Measurements from ENCODE around the gene ZBTB7A. TPM values are rescaled to one million over a fixed set of nuclear protein-coding genes. Genes with fewer than 3 reads are reported as not detected.

Gene ZBTB7A
- total RNA-seq, 4 donors from 2014 or later, result 71.9 to 137 (median 114) TPM

- Histone ChIP-seq H3K4me3 (peak overlapping the region; percentile 48 to 100 (median 94)), H3K27me3 (no peaks in the 10 kb centered on the region), H3K4me1 (peaks cover 69 to 96% (median 87%) of the 10 kb centered on the region in 4 donors), H3K27ac (replicated peaks in 1 of 4) (peak overlapping the region; percentile 97 to 99 (median 98)), H3K36me3 (peaks cover 12 to 34% (median 30%) of the 10 kb centered on the region in 4 donors), H3K9me3 (no peaks in the 10 kb centered on the region)
- DNase-seq (ENCODE audit: extremely low spot score), result no peak
- 30% methylated on average over 13 of the region's 30 CpGs for WGBS
- intact Hi-C loops (cut with DNase I), result loop anchor here (5.0 kb wide), 1 partner anchor 42 kb away; no protein-coding TSS in a partner anchor
- TF ChIP-seq POLR2AphosphoS5 (IDR thresholded peaks at IDR 0.05) (no peak), POLR2A (IDR thresholded peaks at IDR 0.05; ENCODE audit: low read depth) (no peak), CTCF (IDR thresholded peaks at IDR 0.05) (no peak), EP300 (IDR thresholded peaks at IDR 0.05) (no peak)
Observed at GRCh38 chr19:4058693-4059452, 7.8 kb downstream of the ZBTB7A start.

GRCh38 chr19:4057931-4058692, 8.6 kb downstream of the ZBTB7A start:
- Histone ChIP-seq H3K9me3 (no peaks in the 10 kb centered on the region), H3K4me3 (peak overlapping the region; percentile 48 to 100 (median 94)), H3K36me3 (peaks cover 20 to 38% (median 33%) of the 10 kb centered on the region in 4 donors), H3K4me1 (peaks cover 72 to 96% (median 87%) of the 10 kb centered on the region in 4 donors), H3K27me3 (no peaks in the 10 kb centered on the region), H3K27ac (replicated peaks in 1 of 4) (peak overlapping the region; percentile 97 to 99 (median 98))
- 26% methylated on average over 10 of the region's 22 CpGs for WGBS
- TF ChIP-seq CTCF (IDR thresholded peaks at IDR 0.05) (peak in 2 of 3 experiments; percentile 5 to 20), POLR2AphosphoS5 (IDR thresholded peaks at IDR 0.05) (peak; percentile 65 to 85), EP300 (IDR thresholded peaks at IDR 0.05) (no peak)
- DNase-seq (ENCODE audit: extremely low spot score), result peak; percentile 97
- intact Hi-C loops (cut with DNase I), result loop anchor here (5.0 kb wide), 1 partner anchor 41 kb away; no protein-coding TSS in a partner anchor

GRCh38 chr19:4055209-4055552, 11.5 kb downstream of the ZBTB7A start:
- intact Hi-C loops (cut with DNase I), result loop anchor here (5.0 kb wide), 1 partner anchor 38 kb away; no protein-coding TSS in a partner anchor
- TF ChIP-seq POLR2AphosphoS5 (IDR thresholded peaks at IDR 0.05) (no peak), POLR2A (IDR thresholded peaks at IDR 0.05; ENCODE audit: low read depth) (no peak), CTCF (IDR thresholded peaks at IDR 0.05) (no peak), EP300 (IDR thresholded peaks at IDR 0.05) (no peak)
- 95% methylated on average over 14 of the region's 20 CpGs for WGBS
- Histone ChIP-seq H3K4me3 (no peak overlapping the region), H3K27ac (replicated peaks in 1 of 4) (no peak overlapping the region), H3K27me3 (no peaks in the 10 kb centered on the region), H3K4me1 (peaks cover 59 to 92% (median 80%) of the 10 kb centered on the region in 4 donors), H3K9me3 (no peaks in the 10 kb centered on the region), H3K36me3 (peaks cover 23 to 62% (median 54%) of the 10 kb centered on the region in 4 donors)
- no peak for DNase-seq (ENCODE audit: extremely low spot score)

- Histone ChIP-seq H3K27me3 (no peaks in the 10 kb centered on the region), H3K9me3 (no peaks in the 10 kb centered on the region), H3K27ac (replicated peaks in 1 of 4) (no peak overlapping the region), H3K4me1 (peaks cover 58 to 92% (median 80%) of the 10 kb centered on the region in 4 donors), H3K36me3 (peaks cover 23 to 68% (median 57%) of the 10 kb centered on the region in 4 donors), H3K4me3 (no peak overlapping the region)
- 95% methylated on average over 25 of the region's 91 CpGs for WGBS
- no peak for TF ChIP-seq EP300 (IDR thresholded peaks at IDR 0.05)
- TF ChIP-seq POLR2A (IDR thresholded peaks at IDR 0.05; ENCODE audit: low read depth), result no peak
- TF ChIP-seq POLR2AphosphoS5 (IDR thresholded peaks at IDR 0.05), result no peak
- no peak for TF ChIP-seq CTCF (IDR thresholded peaks at IDR 0.05)
- no peak for DNase-seq (ENCODE audit: extremely low spot score)
- intact Hi-C loops (cut with DNase I), result loop anchor here (5.0 kb wide), 1 partner anchor 37 kb away; no protein-coding TSS in a partner anchor
Observed at GRCh38 chr19:4054441-4055208, 12.1 kb downstream of the ZBTB7A start.

Data from esophagus muscularis mucosa (tissue), 4 donors.